NCI-H128 (cell line): Measurements from ENCODE around the gene CDC26.
"Not testable (repeated sequence)": the region's sequence is repeated elsewhere in the genome, so short reads cannot be mapped to it uniquely, and the experiment has no call there.

Experiments used
- DNase-seq: peaks from one replicate; lab custom pipeline; 2025; ENCODE audit not compliant: unreplicated experiment; lab: John Stamatoyannopoulos, UW

The CDC26 gene

GRCh38 chr9:113296247-113296646 is 20.9 kb upstream of the CDC26 start:
- DNase-seq = not testable (repeated sequence)

- DNase-seq = no peak
Measured at GRCh38 chr9:113293285-113293878, 18.0 kb upstream of the CDC26 start.

- no peak for DNase-seq
Measured at GRCh38 chr9:113290052-113290607, 14.8 kb upstream of the CDC26 start.

GRCh38 chr9:113289091-113289490 is 13.7 kb upstream of the CDC26 start:
- no peak for DNase-seq

GRCh38 chr9:113281356-113281755 is 6.0 kb upstream of the CDC26 start:
- no peak for DNase-seq

GRCh38 chr9:113278840-113279239 is 3.5 kb upstream of the CDC26 start:
- DNase-seq = no peak

- DNase-seq = peak; percentile 62
Measured at GRCh38 chr9:113274474-113275156, 757 bp downstream of the CDC26 start.

GRCh38 chr9:113269871-113270270 is 5.5 kb downstream of the CDC26 start:
- DNase-seq = no peak

GRCh38 chr9:113269355-113269754 is 6.0 kb downstream of the CDC26 start:
- no peak for DNase-seq

- no peak for DNase-seq
Measured at GRCh38 chr9:113267911-113268566, 7.3 kb downstream of the CDC26 start.

GRCh38 chr9:113266174-113266573 is 9.2 kb downstream of the CDC26 start:
- DNase-seq = no peak

- DNase-seq = no peak
Measured at GRCh38 chr9:113261917-113262671, 13.3 kb downstream of the CDC26 start.

GRCh38 chr9:113258282-113258681 is 17.1 kb downstream of the CDC26 start:
- DNase-seq = no peak

- DNase-seq = no peak
Measured at GRCh38 chr9:113257863-113258262, 17.5 kb downstream of the CDC26 start.

GRCh38 chr9:113255438-113255837 is 19.9 kb downstream of the CDC26 start:
- DNase-seq = no peak

- DNase-seq = no peak
Measured at GRCh38 chr9:113254991-113255390, 20.4 kb downstream of the CDC26 start.

GRCh38 chr9:113250807-113251206 is 24.6 kb downstream of the CDC26 start:
- DNase-seq = no peak

GRCh38 chr9:113249661-113250060 is 25.7 kb downstream of the CDC26 start:
- DNase-seq = not testable (repeated sequence)

GRCh38 chr9:113247640-113248039 is 27.7 kb downstream of the CDC26 start:
- DNase-seq = peak; percentile 12

- DNase-seq = no peak
Measured at GRCh38 chr9:113246928-113247327, 28.4 kb downstream of the CDC26 start.

- DNase-seq = no peak
Measured at GRCh38 chr9:113245894-113246293, 29.5 kb downstream of the CDC26 start.
